Coronary artery (tissue), 2 donors: ENCODE measurements around the gene CEP83.
"Not testable (repeated sequence)": the region's sequence is repeated elsewhere in the genome, so short reads cannot be mapped to it uniquely, and the experiment has no call there.

Experiments
- DNase-seq: peaks from one replicate; pipeline ENCODE4 v3.0.0-alpha.2; 2017; ENCODE audit warnings: low spot score
- H3K27ac ChIP-seq, 2 donors: fragments of 200-600 bp; sonication (generic); one replicate each; pipeline ENCODE4 v1.5.1; 2016 to 2019
- H3K4me3 ChIP-seq: fragments of 200-600 bp; sonication (generic); 2 replicates; pipeline ENCODE4 v1.5.1; 2016; ENCODE audit warnings: mild to moderate bottlenecking, moderate library complexity
- CTCF ChIP-seq: fragments of 200-600 bp; sonication (generic); IDR thresholded peaks from one replicate; pipeline ENCODE4 v1.5.1; 2019; ENCODE audit warnings: antibody characterized with exemption

Gene CEP83

DNA sequence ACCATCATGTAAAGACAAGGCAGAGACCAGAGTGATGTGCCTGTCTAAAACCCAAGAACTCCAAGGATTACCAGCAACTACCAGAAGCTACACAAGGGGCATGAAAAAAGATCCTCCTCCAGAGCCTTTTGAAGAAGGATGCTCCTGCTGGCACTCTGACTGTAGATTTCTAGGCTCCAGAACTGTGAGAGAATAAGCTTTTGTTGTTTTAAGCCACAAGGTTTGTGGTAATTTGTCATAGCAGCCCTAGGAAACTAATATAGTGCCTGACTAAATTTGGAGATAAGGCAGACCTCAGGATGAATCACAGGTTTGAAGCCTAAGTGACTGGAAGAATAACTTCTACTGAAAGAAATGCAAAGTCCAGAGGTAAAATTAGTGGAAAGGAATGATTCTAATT is 132.9 kb downstream of the CEP83 start:
- no peak overlapping the region for H3K4me3 ChIP-seq
- TF ChIP-seq CTCF = no peak
- no peak overlapping the region for H3K27ac ChIP-seq
- no peak for DNase-seq

GRCh38 chr12:94326234-94326633 is 133.4 kb downstream of the CEP83 start:
- Histone ChIP-seq H3K27ac (no peak overlapping the region), H3K4me3 (no peak overlapping the region)
- no peak for DNase-seq
- TF ChIP-seq CTCF = no peak

DNA sequence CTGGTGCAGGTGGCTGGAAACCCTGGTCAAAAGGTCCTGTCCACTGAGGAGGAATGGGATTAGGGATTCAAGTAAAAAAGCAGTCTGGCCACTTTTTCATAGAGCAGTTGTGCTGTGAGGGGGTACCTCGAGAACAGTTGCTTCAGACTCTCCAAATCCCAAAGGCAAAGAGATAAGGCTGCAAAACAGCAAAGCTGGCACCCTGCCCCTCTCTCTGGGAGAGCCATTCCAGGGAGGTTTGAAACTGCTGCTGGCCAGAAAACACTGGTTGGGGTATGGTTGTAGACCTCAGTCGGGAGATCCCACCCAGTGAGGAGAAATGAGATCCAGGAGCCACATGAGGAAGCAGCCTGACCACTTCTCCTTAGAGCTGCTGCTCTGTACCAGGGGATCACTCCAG is 137.3 kb downstream of the CEP83 start:
- no peak for TF ChIP-seq CTCF
- Histone ChIP-seq H3K27ac (no peak overlapping the region), H3K4me3 (no peak overlapping the region)
- DNase-seq = no peak

DNA sequence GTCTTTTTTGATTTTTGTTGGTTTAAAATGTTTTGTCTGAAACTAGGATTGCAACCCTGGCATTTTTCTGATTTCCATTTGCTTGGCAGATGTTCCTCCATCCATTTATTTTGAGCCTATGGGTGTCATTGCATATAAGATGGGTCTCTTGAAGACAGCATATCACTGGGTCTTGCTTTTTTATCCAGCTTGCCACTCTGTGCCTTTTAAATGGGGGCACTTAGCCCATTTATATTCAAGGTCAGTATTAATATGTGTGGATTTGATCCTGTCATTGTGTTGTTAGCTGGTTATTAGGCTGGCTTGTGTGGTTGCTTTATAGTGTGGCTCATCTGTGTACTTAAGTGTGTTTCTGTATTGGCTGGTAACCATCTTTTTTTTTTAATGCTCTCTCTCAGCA is 139.6 kb downstream of the CEP83 start:
- DNase-seq = no peak
- TF ChIP-seq CTCF = no peak
- no peak overlapping the region for H3K4me3 ChIP-seq
- no peak overlapping the region for H3K27ac ChIP-seq

DNA sequence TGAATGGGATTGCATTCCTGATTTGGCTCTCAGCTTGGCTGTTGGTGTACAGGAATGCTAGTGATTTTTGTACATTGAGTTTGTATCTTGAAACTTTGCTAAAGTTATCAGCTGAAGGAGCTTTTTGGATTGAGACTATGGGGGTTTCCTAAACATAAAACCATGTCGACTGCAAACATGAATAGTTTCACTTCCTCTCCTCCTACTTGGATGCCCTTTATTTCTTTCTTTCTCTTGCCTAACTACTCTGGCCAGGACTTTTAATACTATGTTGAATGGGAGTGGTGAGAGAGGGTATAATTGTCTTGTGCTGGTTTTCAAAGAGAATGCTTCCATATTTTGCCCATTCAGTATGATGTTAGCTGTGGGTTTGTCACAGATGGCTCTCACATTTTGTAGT is 141.5 kb downstream of the CEP83 start:
- Histone ChIP-seq H3K27ac (no peak overlapping the region), H3K4me3 (no peak overlapping the region)
- no peak for DNase-seq
- no peak for TF ChIP-seq CTCF

GRCh38 chr12:94316600-94316999 is 143.1 kb downstream of the CEP83 start:
- not testable (repeated sequence) for H3K4me3 ChIP-seq, DNase-seq

DNA sequence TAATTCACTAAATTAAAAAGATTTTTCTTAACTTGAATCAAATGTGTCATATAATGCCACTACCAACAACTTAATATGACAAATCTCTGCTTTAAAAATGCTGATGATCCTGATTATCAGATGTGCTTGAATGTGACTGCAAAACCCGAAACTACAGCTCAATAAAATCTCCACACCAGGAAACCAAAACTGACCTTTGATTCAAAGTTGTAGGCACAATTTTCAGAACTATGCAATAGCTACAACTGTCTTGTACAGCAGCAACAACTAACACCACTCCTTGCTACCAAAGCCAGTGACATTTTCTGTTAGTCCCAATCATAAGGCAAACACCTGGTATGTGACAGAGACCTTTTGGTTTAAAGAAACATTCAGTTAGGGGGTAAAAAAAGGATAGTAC is 147.3 kb downstream of the CEP83 start:
- Histone ChIP-seq H3K27ac (no peak overlapping the region), H3K4me3 (no peak overlapping the region)
- no peak for TF ChIP-seq CTCF
- DNase-seq = no peak

More at GRCh38 chr12:94316600-94316999, 143.1 kb downstream of the CEP83 start:
- not testable (repeated sequence) for H3K27ac ChIP-seq

- Histone ChIP-seq H3K4me3 (no peak overlapping the region), H3K27ac (no peak overlapping the region)
- no peak for TF ChIP-seq CTCF
- no peak for DNase-seq
Measured at GRCh38 chr12:94309373-94309772, 150.3 kb downstream of the CEP83 start.
